ENCODE data around the gene BAIAP3. TPM values are rescaled to one million over a fixed set of nuclear protein-coding genes. Genes with fewer than 3 reads are reported as not detected.
"Not testable (repeated sequence)": the region's sequence is repeated elsewhere in the genome, so short reads cannot be mapped to it uniquely, and the experiment has no call there.

BAIAP3 gene
- total RNA-seq, 1 donor from 2014 or later = 2.3 TPM

GRCh38 chr16:1326946-1327618 lies 6.4 kb upstream of the BAIAP3 start:
- H3K36me3 Mint-ChIP-seq = peaks cover 11% of the 10 kb centered on the region
- peaks cover 4% of the 10 kb centered on the region for H3K4me1 Mint-ChIP-seq
- no peak overlapping the region for H3K4me3 Mint-ChIP-seq
- no peaks in the 10 kb centered on the region for H3K9me3 Mint-ChIP-seq
- peaks cover 16% of the 10 kb centered on the region for H3K27me3 Mint-ChIP-seq (ENCODE audit: low read depth)
- H3K27ac Mint-ChIP-seq = no peak overlapping the region
- DNase-seq (ENCODE audit: low spot score in 2 of 2, unreplicated experiment in 2 of 2) = no peak
- TF ChIP-seq CTCF (IDR thresholded peaks at IDR 0.05; ENCODE audit: unreplicated experiment) = no peak

GRCh38 chr16:1327619-1327947 lies 5.9 kb upstream of the BAIAP3 start:
- Mint-ChIP-seq H3K4me1 (peaks cover 6% of the 10 kb centered on the region), H3K27ac (no peak overlapping the region), H3K9me3 (no peaks in the 10 kb centered on the region), H3K4me3 (no peak overlapping the region), H3K36me3 (peaks cover 11% of the 10 kb centered on the region), H3K27me3 (ENCODE audit: low read depth) (peaks cover 21% of the 10 kb centered on the region)
- DNase-seq (ENCODE audit: low spot score in 2 of 2, unreplicated experiment in 2 of 2) = no peak
- no peak for TF ChIP-seq CTCF (IDR thresholded peaks at IDR 0.05; ENCODE audit: unreplicated experiment)

- not testable (repeated sequence) for H3K4me3 Mint-ChIP-seq; H3K27ac Mint-ChIP-seq; H3K4me1 Mint-ChIP-seq; DNase-seq (ENCODE audit: low spot score in 2 of 2, unreplicated experiment in 2 of 2); H3K9me3 Mint-ChIP-seq
- Mint-ChIP-seq H3K36me3 (peaks cover 11% of the 10 kb centered on the region), H3K27me3 (ENCODE audit: low read depth) (peaks cover 25% of the 10 kb centered on the region)
Measured at GRCh38 chr16:1328136-1328535, 5.3 kb upstream of the BAIAP3 start.

- not testable (repeated sequence) for H3K36me3 Mint-ChIP-seq, H3K9me3 Mint-ChIP-seq
- peaks cover 25% of the 10 kb centered on the region for H3K27me3 Mint-ChIP-seq (ENCODE audit: low read depth)
Measured at GRCh38 chr16:1328961-1329360, 4.5 kb upstream of the BAIAP3 start.

GRCh38 chr16:1330260-1330914 lies 3.1 kb upstream of the BAIAP3 start:
- Mint-ChIP-seq H3K27me3 (ENCODE audit: low read depth) (peaks cover 40% of the 10 kb centered on the region), H3K27ac (no peak overlapping the region), H3K9me3 (no peaks in the 10 kb centered on the region), H3K4me1 (peaks cover 8% of the 10 kb centered on the region), H3K36me3 (no peaks in the 10 kb centered on the region), H3K4me3 (no peak overlapping the region)
- TF ChIP-seq CTCF (IDR thresholded peaks at IDR 0.05; ENCODE audit: unreplicated experiment) = peak; percentile 57
- DNase-seq (ENCODE audit: low spot score in 2 of 2, unreplicated experiment in 2 of 2) = no peak

More at GRCh38 chr16:1328961-1329360, 4.5 kb upstream of the BAIAP3 start:
- not testable (repeated sequence) for H3K27ac Mint-ChIP-seq; H3K4me1 Mint-ChIP-seq; DNase-seq (ENCODE audit: low spot score in 2 of 2, unreplicated experiment in 2 of 2); H3K4me3 Mint-ChIP-seq

GRCh38 chr16:1330931-1331711 lies 2.3 kb upstream of the BAIAP3 start:
- no peak overlapping the region for H3K27ac Mint-ChIP-seq
- no peaks in the 10 kb centered on the region for H3K9me3 Mint-ChIP-seq
- H3K27me3 Mint-ChIP-seq (ENCODE audit: low read depth) = peaks cover 47% of the 10 kb centered on the region
- H3K4me1 Mint-ChIP-seq = peaks cover 8% of the 10 kb centered on the region
- H3K36me3 Mint-ChIP-seq = no peaks in the 10 kb centered on the region
- DNase-seq (ENCODE audit: low spot score in 2 of 2, unreplicated experiment in 2 of 2) = no peak
- H3K4me3 Mint-ChIP-seq = no peak overlapping the region
- no peak for TF ChIP-seq CTCF (IDR thresholded peaks at IDR 0.05; ENCODE audit: unreplicated experiment)

Data from mesothelial cell of epicardium (in vitro differentiated cells).